Activated CD8-positive, alpha-beta T cell treated with anti-CD3 and anti-CD28 coated beads for 36 hours (primary cell): ENCODE data around the gene GUCY1B1. TPM values are rescaled to one million over a fixed set of nuclear protein-coding genes. Genes with fewer than 3 reads are reported as not detected.

Experiments
- ATAC-seq: fragments of 200-7000 bp; cut with Tn5 transposase; one replicate; pipeline ENCODE4 v1.10.0; 2021; ENCODE audit warnings: mild to moderate bottlenecking, moderate library complexity
- CTCF ChIA-PET: fragments of 350-600 bp; sonication (Branson Sonifier 250); formaldehyde crosslinking; loops from one replicate; lab custom pipeline; 2021; ENCODE audit warnings: antibody characterized with exemption; lab: Charles Lee
- POLR2A ChIA-PET: fragments of 350-600 bp; sonication (Branson Sonifier 250); formaldehyde crosslinking; loops from one replicate; lab custom pipeline; 2021; ENCODE audit warnings: antibody characterized with exemption; lab: Charles Lee
- DNase-seq: peaks from one replicate; pipeline ENCODE4 v3.0.0-alpha.2; 2020
- H3K27ac Mint-ChIP-seq: one replicate; pipeline ENCODE4 v1.8.0; 2021; ENCODE audit warnings: mild to moderate bottlenecking, mixed read lengths
- H3K27me3 Mint-ChIP-seq: one replicate; pipeline ENCODE4 v1.8.0; 2021; ENCODE audit warnings: mixed read lengths
- H3K36me3 Mint-ChIP-seq: one replicate; pipeline ENCODE4 v1.8.0; 2021; ENCODE audit warnings: low read depth, mixed read lengths
- H3K4me1 Mint-ChIP-seq: one replicate; pipeline ENCODE4 v1.8.0; 2021; ENCODE audit warnings: low read depth, mixed read lengths
- H3K4me3 Mint-ChIP-seq: one replicate; pipeline ENCODE4 v1.8.0; 2021; ENCODE audit warnings: mild to moderate bottlenecking, moderate library complexity, mixed read lengths
- H3K9me3 Mint-ChIP-seq: one replicate; pipeline ENCODE4 v1.8.0; 2021; ENCODE audit warnings: mixed read lengths
- intact Hi-C: fragments of 100-400 bp; cut with micrococcal nuclease; formaldehyde crosslinking; loops from one replicate; pipeline ENCODE4 v1.10.0; 2022
- total RNA-seq, 2 experiments: library from RNA; stranded (reverse); gene quantifications; one replicate each; pipeline ENCODE4 v1.2.3, GENCODE V29; 2021
- TF ChIP-seq, protein P1 (sequence below): fragments of 200-600 bp; IDR thresholded peaks from one replicate; pipeline ENCODE4 v1.8.0; 2022; ENCODE audit warnings: antibody characterized with exemption, mild to moderate bottlenecking

GUCY1B1 gene
- total RNA-seq, 2 experiments from 2014 or later = 0.16 to 0.27 TPM

- no peaks in the 10 kb centered on the region for H3K27me3 Mint-ChIP-seq
- H3K27ac Mint-ChIP-seq = no peak overlapping the region
- intact Hi-C loops = loop anchor here (2.0 kb wide), 1 partner anchor 142 kb away; the partner anchor contains the start of gene CTSO
- DNase-seq (no peak), ATAC-seq (no peak)
- CTCF ChIA-PET = interaction anchor here (1.0 to 3.4 kb wide), 3 partner anchors 13 to 145 kb away, joined by 3 to 53 read pairs (median 6); partner anchors contain the start of gene CTSO
- POLR2A ChIA-PET = no interaction called here
- no peaks in the 10 kb centered on the region for H3K4me1 Mint-ChIP-seq
- no peaks in the 10 kb centered on the region for H3K9me3 Mint-ChIP-seq
- H3K36me3 Mint-ChIP-seq = no peaks in the 10 kb centered on the region
- TF ChIP-seq, protein P1, sequence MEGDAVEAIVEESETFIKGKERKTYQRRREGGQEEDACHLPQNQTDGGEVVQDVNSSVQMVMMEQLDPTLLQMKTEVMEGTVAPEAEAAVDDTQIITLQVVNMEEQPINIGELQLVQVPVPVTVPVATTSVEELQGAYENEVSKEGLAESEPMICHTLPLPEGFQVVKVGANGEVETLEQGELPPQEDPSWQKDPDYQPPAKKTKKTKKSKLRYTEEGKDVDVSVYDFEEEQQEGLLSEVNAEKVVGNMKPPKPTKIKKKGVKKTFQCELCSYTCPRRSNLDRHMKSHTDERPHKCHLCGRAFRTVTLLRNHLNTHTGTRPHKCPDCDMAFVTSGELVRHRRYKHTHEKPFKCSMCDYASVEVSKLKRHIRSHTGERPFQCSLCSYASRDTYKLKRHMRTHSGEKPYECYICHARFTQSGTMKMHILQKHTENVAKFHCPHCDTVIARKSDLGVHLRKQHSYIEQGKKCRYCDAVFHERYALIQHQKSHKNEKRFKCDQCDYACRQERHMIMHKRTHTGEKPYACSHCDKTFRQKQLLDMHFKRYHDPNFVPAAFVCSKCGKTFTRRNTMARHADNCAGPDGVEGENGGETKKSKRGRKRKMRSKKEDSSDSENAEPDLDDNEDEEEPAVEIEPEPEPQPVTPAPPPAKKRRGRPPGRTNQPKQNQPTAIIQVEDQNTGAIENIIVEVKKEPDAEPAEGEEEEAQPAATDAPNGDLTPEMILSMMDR = no peak
- no peak overlapping the region for H3K4me3 Mint-ChIP-seq
Observed at GRCh38 chr4:155811083-155811482, 52.3 kb downstream of the GUCY1B1 start.

GRCh38 chr4:155818639-155819038 lies 59.8 kb downstream of the GUCY1B1 start:
- no peaks in the 10 kb centered on the region for H3K9me3 Mint-ChIP-seq
- POLR2A ChIA-PET = no interaction called here
- H3K27me3 Mint-ChIP-seq = peaks cover 8% of the 10 kb centered on the region
- DNase-seq (no peak), ATAC-seq (no peak)
- H3K36me3 Mint-ChIP-seq = no peaks in the 10 kb centered on the region
- TF ChIP-seq, protein P1 = no peak
- no peak overlapping the region for H3K27ac Mint-ChIP-seq
- H3K4me1 Mint-ChIP-seq = no peaks in the 10 kb centered on the region
- intact Hi-C loops = no loop called here
- H3K4me3 Mint-ChIP-seq = no peak overlapping the region
- CTCF ChIA-PET = no interaction called here

DNA sequence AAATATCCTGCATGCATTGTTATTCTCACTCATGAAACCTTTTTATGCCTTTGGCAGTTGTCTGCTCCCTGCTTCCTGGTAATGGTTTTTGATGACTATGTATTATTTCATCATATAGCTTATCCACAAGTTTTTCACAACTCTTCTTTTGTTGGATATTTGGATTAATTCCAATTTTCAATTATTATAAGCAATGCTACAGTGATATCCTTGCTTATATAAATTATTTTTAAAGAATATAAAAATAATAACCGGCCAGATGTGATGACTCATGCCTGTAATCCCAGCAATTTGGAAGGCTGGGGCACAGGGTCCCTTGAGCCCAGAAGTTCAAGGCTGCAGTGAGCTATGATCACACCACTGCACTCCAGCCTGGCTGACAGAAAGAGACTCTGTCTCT lies 60.2 kb downstream of the GUCY1B1 start:
- peaks cover 8% of the 10 kb centered on the region for H3K27me3 Mint-ChIP-seq
- no peak overlapping the region for H3K27ac Mint-ChIP-seq
- POLR2A ChIA-PET = no interaction called here
- ATAC-seq (no peak), DNase-seq (no peak)
- H3K9me3 Mint-ChIP-seq = no peaks in the 10 kb centered on the region
- TF ChIP-seq, protein P1 = no peak
- H3K4me1 Mint-ChIP-seq = no peaks in the 10 kb centered on the region
- H3K4me3 Mint-ChIP-seq = no peak overlapping the region
- no peaks in the 10 kb centered on the region for H3K36me3 Mint-ChIP-seq
- CTCF ChIA-PET = no interaction called here
- intact Hi-C loops = no loop called here

DNA sequence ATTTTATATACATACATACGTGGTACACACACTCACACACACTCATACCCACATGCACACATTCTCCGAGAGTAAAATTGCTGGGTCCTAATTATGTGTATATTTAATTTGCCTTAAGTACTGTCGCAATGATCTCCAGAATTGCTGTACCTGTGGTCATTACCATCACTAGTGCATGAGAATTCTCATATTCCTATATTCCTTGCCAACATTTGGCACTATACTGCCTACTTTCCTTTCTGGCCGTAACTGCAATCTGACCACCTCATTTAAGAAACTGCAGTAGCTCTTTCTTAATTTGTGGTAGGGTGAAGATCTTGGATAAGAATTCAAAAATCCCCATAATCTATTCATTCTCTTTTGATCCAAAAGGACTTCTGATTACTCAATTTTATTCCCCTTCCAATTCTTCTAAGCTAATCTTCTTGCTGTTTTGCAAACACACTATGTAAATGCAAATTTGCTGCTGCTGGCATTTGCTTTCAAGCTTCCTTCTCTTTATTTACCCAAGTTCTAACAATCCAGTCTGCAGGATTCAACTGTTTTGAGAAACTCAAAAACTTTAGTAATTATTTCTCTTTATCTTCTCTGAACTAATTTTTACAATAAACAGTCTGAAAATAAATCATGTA lies 62.2 kb downstream of the GUCY1B1 start:
- ChIA-PET CTCF (no interaction called here), POLR2A (no interaction called here)
- no peak for ATAC-seq
- TF ChIP-seq, protein P1 = no peak
- Mint-ChIP-seq H3K27ac (no peak overlapping the region), H3K27me3 (peaks cover 15% of the 10 kb centered on the region), H3K4me1 (no peaks in the 10 kb centered on the region), H3K9me3 (no peaks in the 10 kb centered on the region), H3K36me3 (no peaks in the 10 kb centered on the region), H3K4me3 (no peak overlapping the region)
- intact Hi-C loops = no loop called here
- no peak for DNase-seq

GRCh38 chr4:155822572-155822971 lies 63.8 kb downstream of the GUCY1B1 start:
- intact Hi-C loops = no loop called here

More at GRCh38 chr4:155822572-155822971, 63.8 kb downstream of the GUCY1B1 start:
- ATAC-seq (no peak), DNase-seq (no peak)
- H3K27me3 Mint-ChIP-seq = peaks cover 17% of the 10 kb centered on the region
- ChIA-PET CTCF (no interaction called here), POLR2A (interaction anchor here (0.7 kb wide), 1 partner anchor 380 kb away, joined by 3 read pairs; no protein-coding TSS in a partner anchor)
- no peaks in the 10 kb centered on the region for H3K36me3 Mint-ChIP-seq
- H3K27ac Mint-ChIP-seq = no peak overlapping the region
- TF ChIP-seq, protein P1 = no peak
- H3K9me3 Mint-ChIP-seq = no peaks in the 10 kb centered on the region
- no peak overlapping the region for H3K4me3 Mint-ChIP-seq
- H3K4me1 Mint-ChIP-seq = no peaks in the 10 kb centered on the region
